ENCODE data around the gene MAP3K20.

GRCh38 chr2:173251225-173251624, 175.6 kb downstream of the MAP3K20 start:
- TF ChIP-seq EZH2phosphoT487 (IDR thresholded peaks at IDR 0.05; ENCODE audit: borderline replicate concordance, low read depth) (no peak), CTCF (IDR thresholded peaks at IDR 0.05) (no peak), YY1 (IDR thresholded peaks at IDR 0.05; ENCODE audit: low read depth) (no peak), EP300 (IDR thresholded peaks at IDR 0.05; ENCODE audit: borderline replicate concordance in 1 of 2, low read depth in 1 of 2, low read length in 1 of 2) (no peak), RFX5 (IDR thresholded peaks at IDR 0.05; ENCODE audit: low read length) (no peak), REST (IDR thresholded peaks at IDR 0.05; ENCODE audit: low read depth, low read length) (no peak), RCOR1 (IDR thresholded peaks at IDR 0.05; ENCODE audit: low read length) (no peak), JUND (IDR thresholded peaks at IDR 0.05) (no peak), GABPA (IDR thresholded peaks at IDR 0.05; ENCODE audit: low read depth) (no peak), TEAD4 (IDR thresholded peaks at IDR 0.05; ENCODE audit: borderline replicate concordance, insufficient read depth) (no peak), FOXJ3 (CRISPR knock-in tag; IDR thresholded peaks at IDR 0.05) (no peak), TAF1 (IDR thresholded peaks at IDR 0.05; ENCODE audit: borderline replicate concordance, low read depth, low read length) (no peak)
- TF ChIP-seq, protein P1, sequence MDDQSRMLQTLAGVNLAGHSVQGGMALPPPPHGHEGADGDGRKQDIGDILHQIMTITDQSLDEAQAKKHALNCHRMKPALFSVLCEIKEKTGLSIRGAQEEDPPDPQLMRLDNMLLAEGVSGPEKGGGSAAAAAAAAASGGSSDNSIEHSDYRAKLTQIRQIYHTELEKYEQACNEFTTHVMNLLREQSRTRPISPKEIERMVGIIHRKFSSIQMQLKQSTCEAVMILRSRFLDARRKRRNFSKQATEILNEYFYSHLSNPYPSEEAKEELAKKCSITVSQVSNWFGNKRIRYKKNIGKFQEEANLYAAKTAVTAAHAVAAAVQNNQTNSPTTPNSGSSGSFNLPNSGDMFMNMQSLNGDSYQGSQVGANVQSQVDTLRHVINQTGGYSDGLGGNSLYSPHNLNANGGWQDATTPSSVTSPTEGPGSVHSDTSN (IDR thresholded peaks at IDR 0.05), result no peak

Data from SK-N-SH (cell line).